Measurements from ENCODE around the gene SMAD4. TPM values are rescaled to one million over a fixed set of nuclear protein-coding genes. Genes with fewer than 3 reads are reported as not detected.

The SMAD4 gene
- total and polyA plus RNA-seq, 2 donors (not counting 1 experiment from before 2014, with no cell fraction given): 34.8 to 136 TPM

GRCh38 chr18:51041677-51042352, 11.8 kb downstream of the SMAD4 start:
- H3K4me3 ChIP-seq (ENCODE audit: control extremely low read depth in 1 of 5, extremely low read depth in 1 of 5, insufficient read depth in 1 of 5, low read depth in 2 of 5, low read length in 4 of 5): no peak overlapping the region
- ATAC-seq (ENCODE audit: low read depth): no peak
- DNase-seq: no peak
- H3K9ac ChIP-seq (ENCODE audit: low read length): no peak overlapping the region
- peaks cover 74% of the 10 kb centered on the region for H3K4me1 Mint-ChIP-seq
- H3K27me3 ChIP-seq (replicated peaks in 1 of 4; ENCODE audit: control extremely low read depth in 1 of 4, control insufficient read depth in 3 of 4, insufficient read depth in 4 of 4, low read length in 3 of 4): no peaks in the 10 kb centered on the region
- peaks cover 83% of the 10 kb centered on the region for H4K20me1 ChIP-seq (ENCODE audit: control insufficient read depth, insufficient read depth, low read length, poor library complexity, severe bottlenecking)
- no peaks in the 10 kb centered on the region for H3K9me3 Mint-ChIP-seq (ENCODE audit: insufficient read depth)
- no peak overlapping the region for H3K27ac Mint-ChIP-seq
- H3K36me3 ChIP-seq (replicated peaks in 1 of 2; ENCODE audit: control extremely low read depth in 1 of 2, control insufficient read depth in 1 of 2, extremely low read depth in 1 of 2, insufficient read depth in 2 of 2, low read length in 1 of 2): no peaks in the 10 kb centered on the region
- ChIA-PET POLR2A (interaction anchor here (1.2 kb wide), 1 partner anchor 12 kb away, joined by 4 read pairs; the partner anchor contains the start of gene SMAD4), CTCF (interaction anchor here (1.1 to 4.8 kb wide), 2 partner anchors 9 to 12 kb away, joined by 3 to 26 read pairs; no protein-coding TSS in a partner anchor)
- peaks cover 98% of the 10 kb centered on the region for H3K79me2 ChIP-seq (ENCODE audit: control insufficient read depth, insufficient read depth, low read length)
- TF ChIP-seq EZH2 (IDR thresholded peaks at IDR 0.05; ENCODE audit: borderline replicate concordance, insufficient read depth, low read depth, low read length, poor library complexity, severe bottlenecking): no peak
- TF ChIP-seq, protein P1, sequence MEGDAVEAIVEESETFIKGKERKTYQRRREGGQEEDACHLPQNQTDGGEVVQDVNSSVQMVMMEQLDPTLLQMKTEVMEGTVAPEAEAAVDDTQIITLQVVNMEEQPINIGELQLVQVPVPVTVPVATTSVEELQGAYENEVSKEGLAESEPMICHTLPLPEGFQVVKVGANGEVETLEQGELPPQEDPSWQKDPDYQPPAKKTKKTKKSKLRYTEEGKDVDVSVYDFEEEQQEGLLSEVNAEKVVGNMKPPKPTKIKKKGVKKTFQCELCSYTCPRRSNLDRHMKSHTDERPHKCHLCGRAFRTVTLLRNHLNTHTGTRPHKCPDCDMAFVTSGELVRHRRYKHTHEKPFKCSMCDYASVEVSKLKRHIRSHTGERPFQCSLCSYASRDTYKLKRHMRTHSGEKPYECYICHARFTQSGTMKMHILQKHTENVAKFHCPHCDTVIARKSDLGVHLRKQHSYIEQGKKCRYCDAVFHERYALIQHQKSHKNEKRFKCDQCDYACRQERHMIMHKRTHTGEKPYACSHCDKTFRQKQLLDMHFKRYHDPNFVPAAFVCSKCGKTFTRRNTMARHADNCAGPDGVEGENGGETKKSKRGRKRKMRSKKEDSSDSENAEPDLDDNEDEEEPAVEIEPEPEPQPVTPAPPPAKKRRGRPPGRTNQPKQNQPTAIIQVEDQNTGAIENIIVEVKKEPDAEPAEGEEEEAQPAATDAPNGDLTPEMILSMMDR (IDR thresholded peaks at IDR 0.05): no peak
- no CpG with 5 or more reads among the region's 3 CpGs for WGBS (ENCODE audit: insufficient coverage)
- H3K27ac ChIP-seq (ENCODE audit: low read length in 2 of 2): no peak overlapping the region
- peaks cover 0 to 1% (median 0%) of the 10 kb centered on the region in 3 donors for H3K9me3 ChIP-seq (ENCODE audit: control extremely low read depth in 1 of 3, control insufficient read depth in 2 of 3, insufficient read depth in 1 of 3, low read length in 2 of 3)
- H3K4me1 ChIP-seq (ENCODE audit: control insufficient read depth in 2 of 2, insufficient read depth in 2 of 2, low read length in 2 of 2): peaks cover 31 to 35% of the 10 kb centered on the region in 2 donors
- no peak overlapping the region for H3K4me2 ChIP-seq (replicated peaks; ENCODE audit: low read depth, low read length, poor library complexity, severe bottlenecking)
- H2AFZ ChIP-seq (ENCODE audit: insufficient read depth, low read depth, low read length, poor library complexity, severe bottlenecking): no peak overlapping the region
- H3K27me3 Mint-ChIP-seq: no peaks in the 10 kb centered on the region
- intact Hi-C loops (cut with micrococcal nuclease): no loop called here
- no peak overlapping the region for H3K4me3 Mint-ChIP-seq

DNA sequence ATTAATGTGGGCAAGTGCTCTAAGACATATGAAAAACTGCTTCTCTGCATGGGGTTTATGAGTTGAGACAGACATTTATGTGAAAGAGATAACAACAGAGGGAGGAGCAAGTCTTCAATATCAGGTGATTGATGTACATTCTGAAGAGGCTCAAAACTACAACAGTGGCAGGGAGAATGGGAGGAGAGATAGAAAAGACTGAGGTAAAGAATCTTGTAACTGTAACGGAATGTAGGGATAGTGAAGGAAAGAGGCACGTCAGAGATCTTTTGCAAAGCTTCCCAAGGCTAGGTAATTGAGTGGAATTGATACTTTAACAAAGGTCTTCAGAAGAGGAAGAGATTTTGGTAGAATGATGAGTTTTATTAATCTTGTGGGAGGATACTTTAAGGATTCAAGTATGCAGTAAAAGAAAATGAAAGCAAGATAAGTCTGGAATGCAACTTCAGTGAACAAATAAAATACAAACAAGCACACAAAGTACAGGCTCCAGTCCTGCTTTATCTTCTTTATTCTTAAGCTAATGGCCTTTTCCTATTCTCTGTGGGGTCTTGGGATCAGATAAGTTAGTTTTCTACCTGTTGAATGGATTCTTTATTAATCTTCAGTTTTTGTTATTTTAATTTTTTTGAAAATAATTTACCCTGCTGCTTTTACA, 15.0 kb downstream of the SMAD4 start:
- WGBS (ENCODE audit: insufficient coverage): 96% methylated on average over 2 of the region's 2 CpGs
- Histone ChIP-seq H3K4me2 (replicated peaks; ENCODE audit: low read depth, low read length, poor library complexity, severe bottlenecking) (no peak overlapping the region), H4K20me1 (ENCODE audit: control insufficient read depth, insufficient read depth, low read length, poor library complexity, severe bottlenecking) (peaks cover 58% of the 10 kb centered on the region), H3K9me3 (ENCODE audit: control extremely low read depth in 1 of 3, control insufficient read depth in 2 of 3, insufficient read depth in 1 of 3, low read length in 2 of 3) (peaks cover 0 to 1% (median 0%) of the 10 kb centered on the region in 3 donors), H2AFZ (ENCODE audit: insufficient read depth, low read depth, low read length, poor library complexity, severe bottlenecking) (no peak overlapping the region), H3K36me3 (replicated peaks in 1 of 2; ENCODE audit: control extremely low read depth in 1 of 2, control insufficient read depth in 1 of 2, extremely low read depth in 1 of 2, insufficient read depth in 2 of 2, low read length in 1 of 2) (peaks cover 0 to 16% of the 10 kb centered on the region in 2 experiments), H3K27me3 (replicated peaks in 1 of 4; ENCODE audit: control extremely low read depth in 1 of 4, control insufficient read depth in 3 of 4, insufficient read depth in 4 of 4, low read length in 3 of 4) (no peaks in the 10 kb centered on the region), H3K27ac (ENCODE audit: low read length in 2 of 2) (peak overlapping the region in 1 of 2 donors; percentile 23), H3K79me2 (ENCODE audit: control insufficient read depth, insufficient read depth, low read length) (peaks cover 81% of the 10 kb centered on the region), H3K4me3 (ENCODE audit: control extremely low read depth in 1 of 5, extremely low read depth in 1 of 5, insufficient read depth in 1 of 5, low read depth in 2 of 5, low read length in 4 of 5) (no peak overlapping the region), H3K4me1 (ENCODE audit: control insufficient read depth in 2 of 2, insufficient read depth in 2 of 2, low read length in 2 of 2) (peaks cover 16% of the 10 kb centered on the region in 2 donors), H3K9ac (ENCODE audit: low read length) (no peak overlapping the region)
- TF ChIP-seq EZH2 (IDR thresholded peaks at IDR 0.05; ENCODE audit: borderline replicate concordance, insufficient read depth, low read depth, low read length, poor library complexity, severe bottlenecking): no peak
- TF ChIP-seq, protein P1 (IDR thresholded peaks at IDR 0.05): no peak
- Mint-ChIP-seq H3K4me3 (no peak overlapping the region), H3K27me3 (no peaks in the 10 kb centered on the region), H3K4me1 (peaks cover 47% of the 10 kb centered on the region), H3K9me3 (ENCODE audit: insufficient read depth) (no peaks in the 10 kb centered on the region), H3K27ac (peak overlapping the region; percentile 11)
- ChIA-PET CTCF (interaction anchor here (2.1 kb wide), 1 partner anchor 227 kb away, joined by 7 read pairs; no protein-coding TSS in a partner anchor), POLR2A (no interaction called here)
- DNase-seq: no peak
- intact Hi-C loops (cut with micrococcal nuclease): no loop called here
- no peak for ATAC-seq (ENCODE audit: low read depth)
